Naive thymus-derived CD4-positive, alpha-beta T cell (primary cell): ENCODE measurements around the gene CCDC74A. TPM values are rescaled to one million over a fixed set of nuclear protein-coding genes. Genes with fewer than 3 reads are reported as not detected.
"Not testable (repeated sequence)": the region's sequence is repeated elsewhere in the genome, so short reads cannot be mapped to it uniquely, and the experiment has no call there.

Source experiments
- ATAC-seq: fragments of 150-1000 bp; cut with Tn5 transposase; 2 replicates; pipeline ENCODE4 v1.10.0; 2021; ENCODE audit warnings: mild to moderate bottlenecking, moderate library complexity
- CTCF ChIA-PET: fragments of 350-600 bp; sonication (Branson Sonifier 250); formaldehyde crosslinking; loops from one replicate; lab custom pipeline; 2021; ENCODE audit warnings: antibody characterized with exemption; lab: Charles Lee
- POLR2A ChIA-PET: fragments of 350-600 bp; sonication (Branson Sonifier 250); formaldehyde crosslinking; loops from one replicate; lab custom pipeline; 2021; ENCODE audit warnings: antibody characterized with exemption, inconsistent platforms; lab: Charles Lee
- DNase-seq, 9 donors: peaks; one replicate each; pipeline versions ENCODE4 v3.0.0 to v3.0.0-alpha.2; 2020 to 2022; ENCODE audit warnings: mixed read lengths in 1 of 9
- H3K27ac ChIP-seq: one replicate; pipeline ENCODE4 v1.7.0; 2013; ENCODE audit warnings: mild to moderate bottlenecking, low read depth, low read length, moderate library complexity
- H3K27me3 ChIP-seq, 2 donors: one replicate each; pipeline ENCODE4 v1.7.0; 2013; ENCODE audit warnings: low read length in 2 of 2, mild to moderate bottlenecking in 2 of 2, moderate library complexity in 2 of 2; ENCODE audit not compliant: control insufficient read depth in 2 of 2, insufficient read depth in 2 of 2
- H3K36me3 ChIP-seq, 3 experiments: 1 replicate in 2 of 3; 2 replicates in 1 of 3; pipeline ENCODE4 v1.7.0; 2013; ENCODE audit warnings: low read length in 3 of 3, mild to moderate bottlenecking in 3 of 3, moderate library complexity in 1 of 3; ENCODE audit not compliant: insufficient read depth in 3 of 3, control insufficient read depth in 2 of 3
- H3K4me1 ChIP-seq, 2 donors: one replicate each; pipeline ENCODE4 v1.7.0; 2013; ENCODE audit warnings: low read length in 2 of 2, mild to moderate bottlenecking in 2 of 2, moderate library complexity in 1 of 2; ENCODE audit not compliant: control insufficient read depth in 2 of 2, insufficient read depth in 2 of 2
- H3K4me3 ChIP-seq: 2 replicates; pipeline ENCODE4 v1.7.0; 2013; ENCODE audit warnings: mild to moderate bottlenecking, low read length
- H3K9me3 ChIP-seq, 3 experiments: 1 replicate in 2 of 3; 2 replicates in 1 of 3; pipeline ENCODE4 v1.7.0; 2013; ENCODE audit warnings: low read length in 3 of 3; ENCODE audit not compliant: control insufficient read depth in 2 of 3
- H3K27ac Mint-ChIP-seq, 9 donors: one replicate each; pipeline ENCODE4 v1.8.0; 2020 to 2022; ENCODE audit warnings: mixed read lengths in 9 of 9, mild to moderate bottlenecking in 8 of 9, moderate library complexity in 5 of 9, inconsistent platforms in 2 of 9
- H3K27me3 Mint-ChIP-seq, 5 donors: one replicate each; pipeline ENCODE4 v1.8.0; 2021 to 2022; ENCODE audit warnings: mixed read lengths in 5 of 5, mild to moderate bottlenecking in 1 of 5
- H3K36me3 Mint-ChIP-seq, 5 donors: one replicate each; pipeline ENCODE4 v1.8.0; 2020 to 2022; ENCODE audit warnings: mixed read lengths in 5 of 5, mild to moderate bottlenecking in 3 of 5, inconsistent platforms in 1 of 5
- H3K4me1 Mint-ChIP-seq, 7 donors: one replicate each; pipeline ENCODE4 v1.8.0; 2020 to 2022; ENCODE audit warnings: mixed read lengths in 7 of 7, mild to moderate bottlenecking in 3 of 7, inconsistent platforms in 1 of 7
- H3K4me3 Mint-ChIP-seq, 10 donors: one replicate each; pipeline ENCODE4 v1.8.0; 2020 to 2022; ENCODE audit warnings: mild to moderate bottlenecking in 10 of 10, mixed read lengths in 10 of 10, moderate library complexity in 6 of 10, inconsistent platforms in 2 of 10
- H3K9me3 Mint-ChIP-seq, 11 donors: one replicate each; pipeline ENCODE4 v1.8.0; 2020 to 2022; ENCODE audit warnings: mixed read lengths in 11 of 11, mild to moderate bottlenecking in 4 of 11, inconsistent platforms in 1 of 11, moderate library complexity in 1 of 11
- intact Hi-C, 2 donors: fragments of 100-400 bp; cut with micrococcal nuclease; formaldehyde crosslinking; loops; one replicate each; pipeline ENCODE4 v1.15.1; 2023
- polyA plus RNA-seq, 2 donors: library from polyadenylated mRNA; unstranded; fragments of 300-500 nt; fragmentation: Illumina TruSeq; gene quantifications; one replicate each; pipeline ENCODE4 v1.2.3, GENCODE V29; 2021
- total RNA-seq, 6 experiments: library from RNA in 5 of 6; stranded (reverse) in 5 of 6; gene quantifications; 1 replicate in 5 of 6; 2 replicates in 1 of 6; pipeline ENCODE4 v1.2.3 and lab custom pipeline; 2021 to 2026

The CCDC74A gene
- total and polyA plus RNA-seq, 7 experiments from 2014 or later, result 0.38 to 2.4 (median 0.71) TPM; not detected in 3

- intact Hi-C loops, result not testable (repeated sequence)
Observed at GRCh38 chr2:131514408-131515166, 13.1 kb upstream of the CCDC74A start.

GRCh38 chr2:131515235-131515634, 12.5 kb upstream of the CCDC74A start:
- CTCF ChIA-PET, H3K9me3 Mint-ChIP-seq, H3K27ac Mint-ChIP-seq, H3K4me3 ChIP-seq, H3K4me1 ChIP-seq, intact Hi-C loops, DNase-seq, H3K4me3 Mint-ChIP-seq, H3K27me3 ChIP-seq, H3K9me3 ChIP-seq, H3K27ac ChIP-seq, POLR2A ChIA-PET, H3K27me3 Mint-ChIP-seq: not testable (repeated sequence)
- peaks cover 0 to 63% (median 0%) of the 10 kb centered on the region in 3 experiments for H3K36me3 ChIP-seq
- Mint-ChIP-seq H3K36me3 (peaks cover 0 to 24% (median 3%) of the 10 kb centered on the region in 5 donors), H3K4me1 (peaks cover 0 to 13% (median 2%) of the 10 kb centered on the region in 7 donors)
- ATAC-seq, result peak; percentile 4

More at GRCh38 chr2:131514408-131515166, 13.1 kb upstream of the CCDC74A start:
- peaks cover 0 to 13% (median 2%) of the 10 kb centered on the region in 7 donors for H3K4me1 Mint-ChIP-seq
- ATAC-seq, H3K27ac ChIP-seq, POLR2A ChIA-PET, H3K9me3 Mint-ChIP-seq, H3K27me3 ChIP-seq, H3K4me3 Mint-ChIP-seq, DNase-seq, H3K4me3 ChIP-seq, CTCF ChIA-PET, H3K27me3 Mint-ChIP-seq, H3K4me1 ChIP-seq, H3K9me3 ChIP-seq: not testable (repeated sequence)
- peaks cover 0 to 23% (median 3%) of the 10 kb centered on the region in 5 donors for H3K36me3 Mint-ChIP-seq
- peak overlapping the region in 2 of 9 donors; percentile 52 to 59 for H3K27ac Mint-ChIP-seq
- H3K36me3 ChIP-seq, result peaks cover 0 to 64% (median 0%) of the 10 kb centered on the region in 3 experiments

GRCh38 chr2:131516011-131516410, 11.7 kb upstream of the CCDC74A start:
- Histone ChIP-seq H3K36me3 (peaks cover 0 to 68% (median 0%) of the 10 kb centered on the region in 3 experiments), H3K9me3 (no peaks in the 10 kb centered on the region), H3K27ac (no peak overlapping the region), H3K27me3 (no peaks in the 10 kb centered on the region), H3K4me1 (no peaks in the 10 kb centered on the region), H3K4me3 (no peak overlapping the region)
- Mint-ChIP-seq H3K4me1 (peaks cover 0 to 13% (median 2%) of the 10 kb centered on the region in 7 donors), H3K27ac (no peak overlapping the region), H3K27me3 (no peaks in the 10 kb centered on the region), H3K4me3 (no peak overlapping the region), H3K36me3 (peaks cover 0 to 24% (median 3%) of the 10 kb centered on the region in 5 donors), H3K9me3 (no peaks in the 10 kb centered on the region)
- ChIA-PET CTCF (no interaction called here), POLR2A (no interaction called here)
- ATAC-seq (no peak), DNase-seq (no peak)
- intact Hi-C loops, result no loop called here

- POLR2A ChIA-PET, H3K4me1 ChIP-seq, H3K27me3 ChIP-seq, H3K27me3 Mint-ChIP-seq, CTCF ChIA-PET, H3K4me3 Mint-ChIP-seq, H3K27ac ChIP-seq, H3K9me3 ChIP-seq, H3K4me3 ChIP-seq, DNase-seq, intact Hi-C loops, H3K9me3 Mint-ChIP-seq, ATAC-seq: not testable (repeated sequence)
- H3K36me3 ChIP-seq, result peaks cover 0 to 62% (median 0%) of the 10 kb centered on the region in 3 experiments
- Mint-ChIP-seq H3K4me1 (peaks cover 0 to 13% (median 2%) of the 10 kb centered on the region in 7 donors), H3K27ac (peak overlapping the region in 1 of 9 donors; percentile 46), H3K36me3 (peaks cover 0 to 24% (median 3%) of the 10 kb centered on the region in 5 donors)
Observed at GRCh38 chr2:131516621-131517020, 11.1 kb upstream of the CCDC74A start.

- intact Hi-C loops, result no loop called here
- no peaks in the 10 kb centered on the region for H3K9me3 Mint-ChIP-seq
- Histone ChIP-seq H3K4me3 (no peak overlapping the region), H3K27ac (no peak overlapping the region), H3K27me3 (no peaks in the 10 kb centered on the region), H3K9me3 (no peaks in the 10 kb centered on the region), H3K4me1 (no peaks in the 10 kb centered on the region), H3K36me3 (peaks cover 0 to 60% (median 0%) of the 10 kb centered on the region in 3 experiments)
- ATAC-seq (no peak), DNase-seq (no peak)
- peaks cover 0 to 24% (median 3%) of the 10 kb centered on the region in 5 donors for H3K36me3 Mint-ChIP-seq
- H3K27ac Mint-ChIP-seq, result peak overlapping the region in 1 of 9 donors; percentile 46
- no peaks in the 10 kb centered on the region for H3K27me3 Mint-ChIP-seq
- peaks cover 0 to 13% (median 2%) of the 10 kb centered on the region in 7 donors for H3K4me1 Mint-ChIP-seq
- ChIA-PET POLR2A (no interaction called here), CTCF (no interaction called here)
- no peak overlapping the region for H3K4me3 Mint-ChIP-seq
Observed at GRCh38 chr2:131517106-131517831, 10.4 kb upstream of the CCDC74A start.

- DNase-seq, ATAC-seq, H3K27ac Mint-ChIP-seq, H3K4me1 Mint-ChIP-seq, H3K4me3 Mint-ChIP-seq, H3K4me1 ChIP-seq, H3K27ac ChIP-seq, H3K27me3 Mint-ChIP-seq, H3K4me3 ChIP-seq, H3K27me3 ChIP-seq, intact Hi-C loops, H3K9me3 ChIP-seq, POLR2A ChIA-PET, CTCF ChIA-PET, H3K9me3 Mint-ChIP-seq: not testable (repeated sequence)
- peaks cover 0 to 19% (median 0%) of the 10 kb centered on the region in 5 donors for H3K36me3 Mint-ChIP-seq
- H3K36me3 ChIP-seq, result peaks cover 0 to 54% (median 0%) of the 10 kb centered on the region in 3 experiments
Observed at GRCh38 chr2:131517856-131518255, 9.8 kb upstream of the CCDC74A start.
